Measurements from ENCODE around the gene VANGL1.

GRCh38 chr1:115714572-115715141 is 72.9 kb downstream of the VANGL1 start:
- TF ChIP-seq CTCF (IDR thresholded peaks at IDR 0.05; ENCODE audit: low read length) (no peak), EZH2 (IDR thresholded peaks at IDR 0.05; ENCODE audit: borderline replicate concordance, low read length) (no peak)
